Muscle of arm (tissue), 12 donors: ENCODE results near the gene EMC8. TPM values are rescaled to one million over a fixed set of nuclear protein-coding genes. Genes with fewer than 3 reads are reported as not detected.

Experiments used
- DNase-seq: peaks from one replicate; pipeline ENCODE4 v3.0.0-alpha.2; 2013
- polyA plus RNA-seq, 12 donors: library from polyadenylated mRNA; unstranded; fragments of 120-200 nt; gene quantifications; one replicate each; pipeline ENCODE4 v1.2.1, GENCODE V29; 2013; ENCODE audit not compliant: insufficient read length in 12 of 12

Gene EMC8
- polyA plus RNA-seq, 12 donors = 15.3 to 31.5 (median 18.9) TPM; not detected in 1

DNA sequence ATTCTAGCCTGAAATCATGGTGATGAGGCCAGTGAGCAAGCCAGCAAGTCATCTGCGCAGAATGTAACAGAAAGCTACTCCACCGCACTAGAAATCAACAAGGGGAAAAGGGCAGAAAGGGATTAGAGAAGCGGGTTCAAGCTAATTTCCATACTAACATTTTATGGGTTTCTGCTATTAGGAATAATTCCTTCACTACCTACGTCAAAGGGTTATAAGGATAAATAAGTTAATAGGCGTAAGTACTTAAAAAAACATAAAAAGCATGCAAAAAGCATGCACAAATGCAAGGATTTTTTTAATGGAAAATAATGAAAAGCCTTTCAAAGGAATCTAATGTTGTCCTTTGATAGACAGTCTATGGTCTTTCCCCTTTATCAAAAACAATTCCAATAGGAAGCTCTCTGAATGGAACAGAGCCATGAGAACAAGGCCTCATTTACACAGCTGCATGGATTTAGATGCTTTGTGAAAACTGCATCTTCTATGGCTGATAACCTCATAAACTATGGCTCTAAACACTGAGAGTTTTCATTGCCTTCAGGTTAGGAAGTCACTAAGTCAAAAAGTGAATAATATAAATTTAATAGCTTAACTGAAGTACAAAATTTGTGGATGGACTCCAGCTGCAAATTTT, 5.6 kb downstream of the EMC8 start:
- DNase-seq = no peak

DNA sequence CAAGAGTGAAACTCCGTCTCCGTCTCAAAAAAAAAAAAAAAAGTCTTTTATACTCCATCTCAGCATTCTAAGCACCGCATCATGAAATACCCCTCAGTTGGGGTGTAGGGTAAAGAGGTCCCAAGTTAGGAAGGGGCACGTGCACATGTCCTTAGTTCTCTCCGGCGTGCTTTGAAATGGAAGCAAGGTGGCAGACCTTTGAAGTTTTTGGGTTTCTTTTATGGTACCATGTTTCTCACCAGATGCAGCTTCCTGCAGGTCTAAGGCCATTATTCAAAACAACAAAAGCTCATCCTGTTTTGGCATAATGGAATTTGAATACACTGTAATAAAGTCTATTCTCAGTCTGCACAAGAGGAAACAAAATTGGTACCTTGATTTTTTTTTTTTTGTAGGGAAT, 9.6 kb downstream of the EMC8 start:
- DNase-seq = no peak

DNA sequence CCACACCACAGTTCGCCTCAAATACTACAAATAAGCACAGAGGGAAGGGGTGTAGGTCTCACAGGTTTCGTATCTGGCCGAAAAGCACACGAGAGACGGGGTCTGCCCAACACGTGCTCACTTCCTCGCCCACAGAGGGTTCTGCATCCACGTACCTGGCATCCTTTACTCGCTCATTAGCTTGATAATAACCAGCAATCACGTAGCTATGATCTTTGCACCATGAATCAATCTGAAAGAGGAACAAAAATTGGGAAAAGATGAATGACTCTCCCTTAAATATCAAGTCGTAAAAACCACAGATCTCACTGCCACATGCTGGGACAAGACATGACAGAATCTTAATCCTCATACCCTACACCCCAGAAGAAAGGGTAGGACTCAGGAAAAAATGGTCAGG, 10.5 kb downstream of the EMC8 start:
- DNase-seq = no peak

GRCh38 chr16:85785927-85786326, 13.4 kb downstream of the EMC8 start:
- no peak for DNase-seq

DNA sequence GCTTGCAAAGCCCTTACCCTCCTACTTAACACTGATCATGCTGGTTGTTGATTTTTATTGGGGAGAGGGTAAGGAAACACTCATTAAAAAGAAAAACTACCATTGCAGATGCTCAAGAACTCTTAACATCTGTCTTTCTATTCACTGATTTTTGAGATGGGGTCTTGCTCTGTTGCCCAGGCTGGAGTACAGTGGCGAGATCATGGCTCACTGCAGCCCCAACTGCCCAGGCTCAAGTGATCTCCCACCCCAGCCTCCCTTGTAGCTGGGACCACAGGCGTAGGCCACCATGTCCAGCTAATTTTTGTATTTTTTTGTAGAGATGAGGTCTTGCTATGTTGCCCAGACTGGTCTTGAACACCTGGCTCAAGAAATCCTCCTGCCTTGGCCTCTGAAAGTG, 14.5 kb downstream of the EMC8 start:
- DNase-seq = no peak

GRCh38 chr16:85783441-85783840, 15.9 kb downstream of the EMC8 start:
- DNase-seq = no peak

DNA sequence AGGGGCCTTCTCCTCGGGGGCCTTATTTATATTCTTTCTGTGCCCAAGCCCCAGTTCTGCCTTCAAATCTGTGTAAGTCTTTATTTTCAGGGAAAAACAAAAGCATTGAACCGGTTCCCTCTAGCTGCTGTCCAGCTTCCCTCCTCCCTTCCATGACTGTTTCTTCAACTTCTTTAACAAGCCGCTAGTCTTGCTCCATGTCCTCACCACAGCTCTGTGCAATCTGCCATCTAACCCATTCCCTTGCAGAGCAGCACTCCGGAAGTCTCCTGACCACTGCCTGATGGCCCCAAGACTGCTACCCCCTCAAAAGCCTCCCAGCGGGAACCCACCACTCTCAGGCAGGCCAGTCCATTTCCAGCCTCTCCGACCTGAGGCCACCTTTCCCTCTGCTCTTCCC, 16.9 kb downstream of the EMC8 start:
- no peak for DNase-seq

- no peak for DNase-seq
These were observed 17.5 kb downstream of the EMC8 start for GRCh38 chr16:85781695-85782370.

DNA sequence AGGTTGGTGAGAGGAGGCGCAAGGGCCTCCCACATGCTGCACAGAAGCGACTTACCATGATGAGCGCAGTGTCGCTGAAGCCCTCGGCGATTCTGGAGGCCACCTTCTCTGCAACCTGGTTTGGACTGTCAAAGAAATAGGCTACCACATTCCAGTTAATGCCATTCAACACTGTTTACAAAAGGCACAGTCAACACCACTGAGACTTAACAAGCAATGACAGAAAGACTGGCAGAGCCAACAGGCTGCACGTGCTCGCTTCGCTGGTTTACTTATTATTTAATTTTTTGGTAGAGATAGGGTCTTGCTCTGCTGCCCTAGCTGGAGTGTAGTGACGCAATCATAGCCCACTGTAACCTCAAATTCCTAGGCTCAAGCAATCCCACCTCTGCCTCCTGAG, 18.2 kb downstream of the EMC8 start:
- DNase-seq = no peak

DNA sequence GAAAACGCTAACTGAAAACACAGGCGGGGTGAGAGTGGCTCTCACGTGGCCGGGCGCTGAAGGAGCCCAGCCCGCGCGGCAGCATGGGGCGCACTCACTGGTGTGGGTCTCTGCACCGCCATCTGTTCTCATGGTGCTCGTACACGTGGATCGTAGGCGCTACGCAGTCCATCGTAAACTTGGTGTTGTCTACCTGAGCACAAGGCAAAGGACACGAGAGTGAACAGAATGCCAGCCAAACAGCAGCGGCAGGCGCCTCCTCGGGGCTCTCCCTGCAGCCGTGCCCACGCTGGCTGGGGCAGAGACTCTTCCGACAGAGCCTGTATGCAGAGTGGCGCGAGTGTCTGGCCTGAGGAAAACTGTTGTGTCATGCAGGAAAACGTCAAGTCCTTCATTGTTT, 19.1 kb downstream of the EMC8 start:
- no peak for DNase-seq

- no peak for DNase-seq
These were observed 20.5 kb downstream of the EMC8 start for GRCh38 chr16:85778873-85779272.

GRCh38 chr16:85777583-85778310, 21.6 kb downstream of the EMC8 start:
- no peak for DNase-seq

GRCh38 chr16:85774811-85775210, 24.5 kb downstream of the EMC8 start:
- DNase-seq = no peak

DNA sequence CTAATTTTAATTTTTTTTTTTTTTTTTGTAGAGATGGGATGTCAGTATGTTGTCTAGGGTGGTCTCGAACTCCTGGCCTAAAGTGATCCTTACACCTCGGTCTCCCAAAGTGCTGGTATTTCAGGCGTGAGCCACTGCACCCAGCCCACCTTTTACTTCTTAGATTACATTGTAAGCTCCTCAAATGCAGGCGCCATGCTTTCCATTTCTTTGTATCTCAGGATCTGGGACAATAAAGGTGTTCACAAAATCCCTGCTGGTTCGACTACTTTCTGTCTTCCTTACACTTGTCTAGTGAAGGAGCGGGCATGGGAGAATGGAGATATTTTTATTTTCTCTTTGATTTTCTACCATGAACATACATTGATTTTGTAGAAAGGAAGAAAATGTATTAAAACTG, 25.2 kb downstream of the EMC8 start:
- DNase-seq = no peak

DNA sequence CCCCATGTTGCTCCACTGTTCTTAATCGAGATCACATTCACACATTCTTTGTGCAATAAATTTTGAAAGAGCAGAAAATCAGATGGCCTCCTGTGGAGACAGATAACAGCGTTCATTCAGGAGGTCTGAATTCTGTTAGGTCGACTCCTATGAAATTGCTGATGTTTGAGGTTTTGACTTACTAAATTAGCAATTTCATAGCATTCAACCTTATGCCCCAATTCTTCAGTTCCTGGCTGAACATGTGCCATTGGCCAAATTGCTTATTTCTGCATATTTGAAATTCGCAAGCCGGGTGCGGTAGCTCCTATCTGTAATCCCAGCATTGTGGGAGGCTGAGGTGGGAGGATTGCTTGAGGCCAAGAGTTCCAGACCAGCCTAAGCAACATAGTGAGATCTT, 26.3 kb downstream of the EMC8 start:
- DNase-seq = no peak

DNA sequence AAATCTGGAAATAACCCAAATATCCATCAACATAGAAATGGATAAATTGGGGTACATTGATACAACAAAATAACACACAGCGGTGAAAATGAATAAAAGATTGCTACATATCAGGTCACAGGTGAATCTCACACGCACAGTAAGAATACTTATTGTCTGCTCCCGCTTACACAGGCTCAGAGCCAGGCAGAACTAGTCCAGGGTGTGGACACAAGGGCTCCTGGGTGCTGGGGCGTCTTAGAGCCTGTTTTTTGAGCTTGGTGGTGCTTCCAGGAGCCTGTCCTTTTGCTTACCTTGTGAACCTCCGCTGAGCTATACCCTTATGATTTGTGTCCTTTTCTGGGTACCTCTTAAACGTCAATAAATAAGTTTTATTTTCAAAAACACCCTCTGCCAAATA, 28.6 kb downstream of the EMC8 start:
- DNase-seq = no peak

DNA sequence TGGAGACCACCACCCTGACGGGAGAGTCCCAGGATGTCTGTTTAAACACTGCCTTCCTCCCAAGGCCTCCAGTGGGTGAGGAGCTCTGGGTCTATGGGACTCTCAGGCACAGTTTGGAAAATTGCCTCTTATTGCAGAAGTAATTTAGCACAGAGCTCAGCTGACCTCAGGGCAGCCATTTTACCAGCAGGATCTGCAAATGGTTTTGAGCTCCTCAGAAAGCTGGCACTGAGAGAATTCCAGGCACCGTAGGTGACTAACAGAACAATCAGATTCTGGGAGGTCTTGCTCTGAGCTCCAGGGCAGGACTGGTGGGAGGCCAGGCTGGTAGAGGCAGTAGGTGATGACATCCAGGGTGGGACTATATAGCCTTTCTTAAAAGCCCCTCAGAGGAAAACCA, 31.1 kb downstream of the EMC8 start:
- no peak for DNase-seq

DNA sequence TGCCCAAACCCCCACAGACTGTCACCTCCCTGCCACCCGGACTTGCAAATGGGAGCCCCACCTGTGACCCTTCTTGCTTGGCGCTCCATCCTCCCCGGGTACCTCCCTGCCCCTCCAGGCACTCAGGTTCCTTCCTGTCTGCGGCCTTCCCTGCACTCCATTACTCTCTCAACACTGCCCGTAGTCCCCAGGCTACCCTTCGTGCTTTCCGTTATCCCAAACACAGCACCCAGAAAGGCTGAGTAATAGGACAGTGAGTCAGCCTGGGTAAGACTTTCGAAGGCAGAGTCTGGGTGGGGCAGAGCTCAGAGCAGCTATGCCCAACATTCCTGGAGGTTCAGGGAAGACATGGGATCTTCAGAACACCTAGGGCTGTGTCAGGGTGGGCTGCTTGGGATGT, 31.8 kb downstream of the EMC8 start:
- DNase-seq = no peak

- no peak for DNase-seq
These were observed 33.6 kb downstream of the EMC8 start for GRCh38 chr16:85765767-85766166.

GRCh38 chr16:85765211-85765610, 34.1 kb downstream of the EMC8 start:
- DNase-seq = no peak

GRCh38 chr16:85763616-85764015, 35.7 kb downstream of the EMC8 start:
- DNase-seq = no peak

DNA sequence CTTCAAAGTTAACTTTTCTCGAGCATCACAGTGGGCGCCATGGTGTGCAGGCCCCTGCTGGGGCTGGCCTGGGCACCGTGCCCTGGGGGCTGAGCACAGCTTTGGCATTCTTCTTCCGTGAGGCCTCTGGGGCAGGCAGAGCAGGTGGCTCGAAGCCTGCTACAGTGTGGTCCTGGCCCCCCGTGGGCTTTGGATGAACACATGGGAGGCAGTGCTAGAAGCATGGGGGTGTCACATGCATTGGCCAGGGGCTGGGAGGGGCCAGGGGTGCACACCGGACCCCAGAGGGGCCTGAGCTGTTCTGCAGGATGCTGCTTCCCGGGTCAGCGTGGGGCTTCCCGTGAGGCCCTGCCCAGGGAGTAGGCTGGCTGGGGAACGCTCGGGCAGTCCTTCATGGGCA, 36.4 kb downstream of the EMC8 start:
- no peak for DNase-seq

DNA sequence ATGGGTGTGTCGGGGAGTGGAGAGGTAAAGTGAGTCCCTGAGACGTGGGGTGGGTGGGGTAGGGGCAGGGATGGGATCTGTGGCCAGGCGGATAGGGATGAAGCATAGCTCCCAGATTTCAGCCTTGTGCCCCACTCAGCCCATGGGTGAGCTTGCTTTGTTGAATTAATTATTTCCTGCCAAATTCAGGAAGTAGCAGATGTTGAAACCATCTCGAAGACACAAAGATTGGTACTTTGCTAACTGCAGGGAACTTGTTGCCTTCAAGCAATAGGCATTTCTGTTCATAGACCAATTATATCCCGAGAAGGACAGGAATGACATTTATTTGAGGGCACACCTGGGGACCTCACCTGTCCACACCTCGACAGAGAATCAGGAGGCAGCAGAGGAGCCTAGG, 37.5 kb downstream of the EMC8 start:
- DNase-seq = no peak
